RWPE1 (cell line): Measurements from ENCODE around the gene CHRDL1.

Experiments used
- CTCF ChIA-PET: fragments of 350-600 bp; sonication (Branson Sonifier 250); formaldehyde crosslinking; extraction: SDS; loops from one replicate; lab custom pipeline; 2021; lab: Yijun Ruan, JAX
- POLR2A ChIA-PET: fragments of 400-600 bp; formaldehyde crosslinking; extraction: SDS; loops from one replicate; lab custom pipeline; 2020; ENCODE audit warnings: antibody characterized with exemption; ENCODE audit not compliant: low non-redundant PET; lab: Yijun Ruan, JAX
- DNase-seq: peaks from one replicate; pipeline ENCODE4 v3.0.0; 2012; ENCODE audit warnings: low spot score
- H3K27ac ChIP-seq: fragments of 450-650 bp; 2 replicates; pipeline ENCODE4 v1.5.1; 2017
- CTCF ChIP-seq: fragments of 450-650 bp; conservative IDR thresholded peaks from 2 replicates; pipeline ENCODE4 v1.5.1; 2017; ENCODE audit warnings: low read depth, mild to moderate bottlenecking

Gene CHRDL1

GRCh38 chrX:110806145-110806544 is 10.5 kb upstream of the CHRDL1 start:
- DNase-seq = no peak
- CTCF ChIA-PET = no interaction called here
- POLR2A ChIA-PET = no interaction called here
- TF ChIP-seq CTCF = no peak
- H3K27ac ChIP-seq = no peak overlapping the region

- TF ChIP-seq CTCF = no peak
- POLR2A ChIA-PET = no interaction called here
- H3K27ac ChIP-seq = no peak overlapping the region
- CTCF ChIA-PET = interaction anchor here (0.5 kb wide), 1 partner anchor 270 kb away, joined by 4 read pairs; no protein-coding TSS in a partner anchor
- DNase-seq = no peak
Measured at GRCh38 chrX:110805303-110805702, 9.7 kb upstream of the CHRDL1 start.

- no peak for TF ChIP-seq CTCF
- no peak overlapping the region for H3K27ac ChIP-seq
- ChIA-PET POLR2A (no interaction called here), CTCF (no interaction called here)
- DNase-seq = no peak
Measured at GRCh38 chrX:110804446-110804845, 8.8 kb upstream of the CHRDL1 start.

- no peak for DNase-seq
- TF ChIP-seq CTCF = no peak
- POLR2A ChIA-PET = no interaction called here
Measured at GRCh38 chrX:110803506-110803905, 7.9 kb upstream of the CHRDL1 start.

GRCh38 chrX:110796407-110796697 is 735 bp upstream of the CHRDL1 start:
- H3K27ac ChIP-seq = no peak overlapping the region
- ChIA-PET CTCF (interaction anchor here (0.6 kb wide), 1 partner anchor 1128 kb away, joined by 3 read pairs; no protein-coding TSS in a partner anchor), POLR2A (no interaction called here)
- no peak for DNase-seq
- no peak for TF ChIP-seq CTCF

More at GRCh38 chrX:110803506-110803905, 7.9 kb upstream of the CHRDL1 start:
- CTCF ChIA-PET = no interaction called here
- no peak overlapping the region for H3K27ac ChIP-seq

GRCh38 chrX:110794601-110795000 is 1.0 kb downstream of the CHRDL1 start:
- CTCF ChIA-PET = no interaction called here
- H3K27ac ChIP-seq = no peak overlapping the region
- DNase-seq = no peak
- POLR2A ChIA-PET = interaction anchor here (0.7 kb wide), 1 partner anchor 119 kb away, joined by 5 read pairs; no protein-coding TSS in a partner anchor
- no peak for TF ChIP-seq CTCF

GRCh38 chrX:110791071-110791470 is 4.5 kb downstream of the CHRDL1 start:
- CTCF ChIA-PET = interaction anchor here (0.6 kb wide), 1 partner anchor 344 kb away, joined by 3 read pairs; no protein-coding TSS in a partner anchor
- TF ChIP-seq CTCF = no peak
- no peak overlapping the region for H3K27ac ChIP-seq
- POLR2A ChIA-PET = no interaction called here
- no peak for DNase-seq
